Vagina (tissue), 2 donors: ENCODE data around the gene HMSD. TPM values are rescaled to one million over a fixed set of nuclear protein-coding genes. Genes with fewer than 3 reads are reported as not detected.

Experiments
- DNase-seq, 2 donors: peaks; one replicate each; pipeline ENCODE4 v3.0.0-alpha.2; 2017; ENCODE audit errors: extremely low spot score in 2 of 2
- H3K27ac ChIP-seq: fragments of 200-600 bp; sonication (generic); one replicate; pipeline ENCODE4 v1.5.1; 2019
- H3K27me3 ChIP-seq: fragments of 200-600 bp; sonication (generic); one replicate; pipeline ENCODE4 v1.5.1; 2019
- H3K36me3 ChIP-seq, 2 donors: fragments of 200-600 bp; sonication (generic); one replicate each; pipeline ENCODE4 v1.5.1; 2017 to 2019
- H3K4me1 ChIP-seq: fragments of 200-600 bp; sonication (generic); one replicate; pipeline ENCODE4 v1.5.1; 2019
- H3K4me3 ChIP-seq, 2 donors: fragments of 200-600 bp; sonication (generic); 1 replicate in 1 of 2; 2 replicates in 1 of 2; pipeline ENCODE4 v1.5.1; 2016 to 2019
- H3K9me3 ChIP-seq: fragments of 200-600 bp; sonication (generic); one replicate; pipeline ENCODE4 v1.5.1; 2019
- CTCF ChIP-seq, 3 experiments: fragments of 450-650 bp in 2 of 3; fragments of 200-600 bp in 1 of 3; sonication (generic) in 1 of 3; IDR thresholded peaks; one replicate each; pipeline ENCODE4 v1.5.1; 2017 to 2019; ENCODE audit warnings: antibody characterized with exemption in 3 of 3, mild to moderate bottlenecking in 2 of 3, moderate library complexity in 2 of 3
- POLR2A ChIP-seq, 2 donors: fragments of 450-650 bp; IDR thresholded peaks; one replicate each; pipeline ENCODE4 v1.6.1; 2017; ENCODE audit warnings: antibody characterized with exemption in 2 of 2, mild to moderate bottlenecking in 2 of 2, moderate library complexity in 2 of 2
- POLR2AphosphoS5 ChIP-seq, 2 donors: sonication (generic); formaldehyde crosslinking; IDR thresholded peaks; one replicate each; pipeline ENCODE4 v1.9.0; 2017; ENCODE audit warnings: antibody characterized with exemption in 2 of 2, mild to moderate bottlenecking in 2 of 2, low read depth in 1 of 2; ENCODE audit not compliant: insufficient read depth in 1 of 2
- intact Hi-C: fragments of 100-400 bp; cut with DNase I; formaldehyde crosslinking; loops from one replicate; pipeline ENCODE4 v1.15.1; 2023
- total RNA-seq: library from RNA; depleted of rRNA; stranded (reverse); fragments of >200 nt; gene quantifications from one replicate; pipeline ENCODE4 v1.2.3, GENCODE V29; 2016

The HMSD gene
- total RNA-seq, 1 donor from 2014 or later: not detected

DNA sequence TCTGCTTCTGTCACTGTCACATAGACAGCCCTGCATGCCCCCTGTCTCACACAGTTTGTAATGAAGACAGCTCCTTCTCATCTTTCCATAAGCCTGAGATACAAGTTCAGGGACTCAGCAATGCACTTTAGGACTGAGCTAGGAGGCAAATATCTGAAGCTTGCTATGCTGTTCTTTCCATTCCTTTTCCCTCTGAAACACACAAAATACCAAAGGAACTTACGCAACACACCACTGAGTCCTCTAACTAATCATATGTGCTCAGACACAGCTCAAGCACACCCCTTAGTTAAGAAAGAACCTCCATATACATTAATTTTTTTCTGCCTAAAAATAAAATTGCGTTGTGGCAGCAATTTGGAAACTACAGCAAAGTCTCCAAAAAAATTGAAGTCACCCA is 38.6 kb downstream of the HMSD start:
- H3K9me3 ChIP-seq: no peaks in the 10 kb centered on the region
- H3K36me3 ChIP-seq: peaks cover 0 to 25% of the 10 kb centered on the region in 2 donors
- TF ChIP-seq POLR2AphosphoS5 (IDR thresholded peaks at IDR 0.05; ENCODE audit: insufficient read depth in 1 of 2, low read depth in 1 of 2) (no peak), CTCF (IDR thresholded peaks at IDR 0.05) (no peak), POLR2A (IDR thresholded peaks at IDR 0.05) (no peak)
- no peak overlapping the region for H3K4me3 ChIP-seq
- no peaks in the 10 kb centered on the region for H3K27me3 ChIP-seq
- intact Hi-C loops: no loop called here
- H3K4me1 ChIP-seq: no peaks in the 10 kb centered on the region
- DNase-seq: no peak
- no peak overlapping the region for H3K27ac ChIP-seq

- no peaks in the 10 kb centered on the region for H3K4me1 ChIP-seq
- no peaks in the 10 kb centered on the region for H3K27me3 ChIP-seq
- H3K4me3 ChIP-seq: no peak overlapping the region
- TF ChIP-seq CTCF (IDR thresholded peaks at IDR 0.05) (no peak), POLR2AphosphoS5 (IDR thresholded peaks at IDR 0.05; ENCODE audit: insufficient read depth in 1 of 2, low read depth in 1 of 2) (no peak), POLR2A (IDR thresholded peaks at IDR 0.05) (no peak)
- DNase-seq: no peak
- H3K27ac ChIP-seq: no peak overlapping the region
- H3K9me3 ChIP-seq: no peaks in the 10 kb centered on the region
- intact Hi-C loops: no loop called here
- H3K36me3 ChIP-seq: no peaks in the 10 kb centered on the region
Observed at GRCh38 chr18:63992751-63993150, 43.6 kb downstream of the HMSD start.

GRCh38 chr18:63994783-63995399 is 45.8 kb downstream of the HMSD start:
- H3K4me3 ChIP-seq: no peak overlapping the region
- H3K36me3 ChIP-seq: no peaks in the 10 kb centered on the region
- no peak for DNase-seq
- intact Hi-C loops: no loop called here
- no peaks in the 10 kb centered on the region for H3K4me1 ChIP-seq
- H3K27me3 ChIP-seq: no peaks in the 10 kb centered on the region
- H3K27ac ChIP-seq: no peak overlapping the region
- no peaks in the 10 kb centered on the region for H3K9me3 ChIP-seq
- no peak for TF ChIP-seq POLR2AphosphoS5 (IDR thresholded peaks at IDR 0.05; ENCODE audit: insufficient read depth in 1 of 2, low read depth in 1 of 2)
- peak; percentile 55 to 63 (median 55) for TF ChIP-seq CTCF (IDR thresholded peaks at IDR 0.05)
- TF ChIP-seq POLR2A (IDR thresholded peaks at IDR 0.05): no peak

GRCh38 chr18:63997041-63997440 is 47.9 kb downstream of the HMSD start:
- TF ChIP-seq CTCF (IDR thresholded peaks at IDR 0.05): no peak
- no peak for TF ChIP-seq POLR2AphosphoS5 (IDR thresholded peaks at IDR 0.05; ENCODE audit: insufficient read depth in 1 of 2, low read depth in 1 of 2)
- TF ChIP-seq POLR2A (IDR thresholded peaks at IDR 0.05): no peak
- Histone ChIP-seq H3K27ac (no peak overlapping the region), H3K36me3 (no peaks in the 10 kb centered on the region), H3K9me3 (no peaks in the 10 kb centered on the region), H3K4me1 (no peaks in the 10 kb centered on the region), H3K27me3 (no peaks in the 10 kb centered on the region), H3K4me3 (no peak overlapping the region)
- DNase-seq: no peak
- intact Hi-C loops: no loop called here

DNA sequence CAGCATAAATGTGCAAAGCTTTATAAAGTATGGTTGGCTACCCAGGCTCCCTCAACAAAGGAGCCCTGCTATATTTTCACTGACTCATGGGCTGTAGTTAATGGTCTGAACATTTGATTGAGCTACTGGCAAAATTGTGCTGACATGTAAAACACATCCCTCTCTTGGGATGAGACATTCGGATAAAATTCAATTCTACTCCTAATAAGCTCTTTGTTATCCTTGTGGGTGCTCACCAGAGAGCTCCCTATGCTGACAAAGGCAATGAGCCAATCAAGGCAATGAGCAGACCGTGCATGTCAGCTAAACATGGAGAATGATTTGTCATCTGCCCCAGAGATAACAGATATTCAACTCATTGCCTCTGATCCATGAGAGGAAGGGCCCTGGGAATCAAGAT is 48.5 kb downstream of the HMSD start:
- DNase-seq: no peak
- no peaks in the 10 kb centered on the region for H3K27me3 ChIP-seq
- TF ChIP-seq CTCF (IDR thresholded peaks at IDR 0.05): no peak
- TF ChIP-seq POLR2A (IDR thresholded peaks at IDR 0.05): no peak
- H3K9me3 ChIP-seq: no peaks in the 10 kb centered on the region
- H3K36me3 ChIP-seq: no peaks in the 10 kb centered on the region
- no peak overlapping the region for H3K27ac ChIP-seq
- intact Hi-C loops: no loop called here
- no peak overlapping the region for H3K4me3 ChIP-seq
- no peaks in the 10 kb centered on the region for H3K4me1 ChIP-seq
